GM21423 (cell line): Measurements from ENCODE around the gene MED1.

Experiments
- ATAC-seq: cut with Tn5 transposase; IDR thresholded peaks from one replicate; pipeline ENCODE4 v1.9.1; 2021; ENCODE audit warnings: mild to moderate bottlenecking, moderate library complexity; ENCODE audit not compliant: unreplicated experiment

The MED1 gene

GRCh38 chr17:39364236-39365025, 86.6 kb downstream of the MED1 start:
- no peak for ATAC-seq

GRCh38 chr17:39361064-39361463, 90.0 kb downstream of the MED1 start:
- ATAC-seq, result no peak

- no peak for ATAC-seq
Measured at GRCh38 chr17:39360537-39360936, 90.5 kb downstream of the MED1 start.

DNA sequence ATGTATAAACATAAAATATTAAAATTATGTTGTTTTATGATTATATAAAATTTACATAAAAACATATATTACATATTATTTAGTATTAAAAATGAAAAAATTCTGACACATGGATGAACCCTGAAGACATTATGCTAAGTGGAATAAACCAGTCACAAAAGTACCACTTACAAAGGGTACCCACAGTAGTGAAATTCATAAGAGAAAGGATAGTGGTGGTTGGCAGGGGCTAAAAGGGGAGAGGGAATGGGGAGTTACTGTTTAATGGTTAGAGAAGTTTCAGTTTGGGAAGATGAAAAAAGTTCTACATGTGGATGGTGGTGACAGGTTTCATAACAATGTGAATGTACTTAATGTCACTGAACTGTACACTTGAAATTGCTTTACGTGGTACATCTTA, 91.1 kb downstream of the MED1 start:
- no peak for ATAC-seq

GRCh38 chr17:39357986-39358385, 93.1 kb downstream of the MED1 start:
- ATAC-seq, result no peak

DNA sequence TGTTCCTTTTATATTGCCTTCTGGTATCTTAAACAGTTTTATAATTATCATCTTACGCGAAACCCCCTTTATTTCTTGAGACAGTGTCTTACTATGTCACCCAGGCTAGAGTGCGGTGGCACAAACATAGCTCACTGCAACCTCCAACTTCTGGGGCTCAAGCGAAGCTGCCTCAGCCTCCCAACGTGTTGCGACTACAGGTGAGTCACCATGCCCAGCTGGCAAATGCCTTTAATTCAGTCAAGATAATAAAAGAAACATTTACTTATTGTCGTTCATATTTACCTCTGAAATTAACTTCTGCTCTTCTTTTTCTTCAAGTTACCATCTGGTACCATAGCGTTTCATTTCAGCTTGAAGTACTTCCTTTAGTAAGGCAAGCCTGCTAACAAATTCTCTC, 93.6 kb downstream of the MED1 start:
- no peak for ATAC-seq
